ENCODE data around the gene ZNF552. TPM values are rescaled to one million over a fixed set of nuclear protein-coding genes. Genes with fewer than 3 reads are reported as not detected.
A peak's percentile ranks its signal among the peaks of the same experiment; 100 is the strongest.

ZNF552 gene
- total RNA-seq, 2 experiments from 2014 or later: 8.4 to 8.6 TPM

DNA sequence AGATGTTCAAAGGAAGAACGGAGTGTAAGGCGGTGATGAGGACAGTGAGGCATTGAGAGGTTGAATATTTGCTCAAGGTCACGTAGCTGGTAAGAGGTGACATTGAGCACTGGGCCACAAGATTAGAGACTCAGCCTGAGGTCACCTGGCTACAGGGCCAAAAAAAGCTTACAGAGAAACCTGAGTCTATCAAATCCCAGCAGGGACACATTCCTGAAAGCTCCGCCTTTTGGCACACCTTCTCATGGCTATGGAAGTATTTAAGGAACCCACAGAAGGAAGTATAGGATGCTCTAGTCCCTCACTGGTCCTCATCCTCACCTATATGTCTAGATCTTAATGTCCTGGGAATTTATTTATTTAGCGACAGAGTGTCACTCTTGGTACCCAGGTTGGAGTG, 27.8 kb downstream of the ZNF552 start:
- no peak overlapping the region for H3K4me3 Mint-ChIP-seq
- H3K36me3 Mint-ChIP-seq (ENCODE audit: low read depth): peaks cover 70% of the 10 kb centered on the region
- DNase-seq: no peak
- peaks cover 3% of the 10 kb centered on the region for H3K4me1 Mint-ChIP-seq
- ChIA-PET CTCF (no interaction called here), POLR2A (no interaction called here)
- H3K27me3 Mint-ChIP-seq: no peaks in the 10 kb centered on the region
- no peak overlapping the region for H3K27ac Mint-ChIP-seq
- H3K9me3 Mint-ChIP-seq: peaks cover 53% of the 10 kb centered on the region

GRCh38 chr19:57786286-57786685, 28.4 kb downstream of the ZNF552 start:
- POLR2A ChIA-PET: no interaction called here
- H3K9me3 Mint-ChIP-seq: peaks cover 56% of the 10 kb centered on the region
- peaks cover 71% of the 10 kb centered on the region for H3K36me3 Mint-ChIP-seq (ENCODE audit: low read depth)
- no peaks in the 10 kb centered on the region for H3K27me3 Mint-ChIP-seq
- DNase-seq: no peak
- CTCF ChIA-PET: no interaction called here
- no peak overlapping the region for H3K27ac Mint-ChIP-seq
- H3K4me3 Mint-ChIP-seq: no peak overlapping the region
- peaks cover 3% of the 10 kb centered on the region for H3K4me1 Mint-ChIP-seq

DNA sequence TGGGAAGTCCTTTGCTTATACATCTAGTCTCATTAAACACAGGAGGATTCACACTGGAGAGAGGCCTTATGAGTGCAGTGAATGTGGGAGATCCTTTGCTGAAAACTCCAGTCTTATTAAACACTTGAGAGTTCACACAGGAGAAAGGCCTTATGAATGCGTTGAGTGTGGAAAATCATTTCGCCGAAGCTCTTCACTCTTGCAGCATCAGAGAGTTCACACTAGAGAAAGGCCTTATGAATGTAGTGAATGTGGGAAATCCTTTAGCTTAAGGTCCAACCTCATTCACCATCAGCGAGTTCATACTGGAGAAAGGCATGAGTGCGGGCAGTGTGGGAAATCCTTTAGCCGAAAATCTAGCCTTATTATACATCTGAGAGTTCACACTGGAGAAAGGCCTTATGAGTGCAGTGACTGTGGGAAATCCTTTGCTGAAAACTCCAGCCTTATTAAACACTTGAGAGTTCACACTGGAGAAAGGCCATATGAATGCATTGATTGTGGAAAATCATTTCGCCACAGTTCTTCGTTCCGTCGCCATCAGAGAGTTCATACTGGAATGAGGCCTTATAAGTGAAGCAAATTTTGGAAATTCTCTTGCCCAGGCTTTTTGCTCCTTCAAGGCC, 35.4 kb downstream of the ZNF552 start:
- no peak overlapping the region for H3K27ac Mint-ChIP-seq
- DNase-seq: no peak
- ChIA-PET POLR2A (interaction anchor here (1.0 to 1.1 kb wide), 2 partner anchors 9 to 70 kb away, joined by 3 read pairs; partner anchors contain the start of gene ZNF587), CTCF (no interaction called here)
- peaks cover 81% of the 10 kb centered on the region for H3K36me3 Mint-ChIP-seq (ENCODE audit: low read depth)
- H3K4me1 Mint-ChIP-seq: peaks cover 5% of the 10 kb centered on the region
- no peak overlapping the region for H3K4me3 Mint-ChIP-seq
- H3K27me3 Mint-ChIP-seq: no peaks in the 10 kb centered on the region
- peaks cover 56% of the 10 kb centered on the region for H3K9me3 Mint-ChIP-seq

DNA sequence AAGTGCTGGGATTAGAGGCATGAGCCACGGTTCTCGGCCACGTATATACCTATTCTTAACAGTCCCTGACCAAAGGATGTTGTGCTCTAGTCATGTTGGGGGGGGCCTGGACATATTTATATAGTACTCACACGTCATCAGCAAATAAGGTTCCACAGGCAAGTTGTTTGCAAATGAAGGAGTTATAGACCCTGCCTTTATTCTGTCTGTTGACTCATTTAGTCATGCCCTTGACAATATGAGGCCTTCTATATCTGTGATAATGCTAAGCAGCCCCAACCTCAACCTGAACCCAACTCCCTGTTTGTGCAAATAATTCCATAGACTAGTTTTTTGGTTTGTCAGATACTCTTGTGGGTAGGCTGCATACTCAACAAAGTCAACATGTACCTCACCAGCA, 36.4 kb downstream of the ZNF552 start:
- Mint-ChIP-seq H3K4me3 (no peak overlapping the region), H3K9me3 (peaks cover 62% of the 10 kb centered on the region), H3K36me3 (ENCODE audit: low read depth) (peaks cover 85% of the 10 kb centered on the region), H3K27ac (no peak overlapping the region), H3K4me1 (peaks cover 10% of the 10 kb centered on the region), H3K27me3 (no peaks in the 10 kb centered on the region)
- no peak for DNase-seq
- ChIA-PET CTCF (no interaction called here), POLR2A (no interaction called here)

- no peak for DNase-seq
- POLR2A ChIA-PET: no interaction called here
- CTCF ChIA-PET: no interaction called here
- Mint-ChIP-seq H3K9me3 (peaks cover 68% of the 10 kb centered on the region), H3K36me3 (ENCODE audit: low read depth) (peaks cover 94% of the 10 kb centered on the region), H3K4me3 (no peak overlapping the region), H3K27ac (no peak overlapping the region), H3K4me1 (peaks cover 22% of the 10 kb centered on the region), H3K27me3 (no peaks in the 10 kb centered on the region)
These were observed 37.9 kb downstream of the ZNF552 start for GRCh38 chr19:57776764-57777296.

GRCh38 chr19:57773488-57773887, 41.2 kb downstream of the ZNF552 start:
- Mint-ChIP-seq H3K27ac (peak overlapping the region; percentile 40), H3K9me3 (peaks cover 53% of the 10 kb centered on the region), H3K4me1 (peaks cover 42% of the 10 kb centered on the region), H3K36me3 (ENCODE audit: low read depth) (peaks cover 87% of the 10 kb centered on the region), H3K27me3 (no peaks in the 10 kb centered on the region), H3K4me3 (no peak overlapping the region)
- DNase-seq: no peak
- CTCF ChIA-PET: no interaction called here
- POLR2A ChIA-PET: interaction anchor here (1.7 kb wide), 1 partner anchor 41 kb away, joined by 4 read pairs; the partner anchor contains the start of gene ZNF552

- H3K36me3 Mint-ChIP-seq (ENCODE audit: low read depth): peaks cover 78% of the 10 kb centered on the region
- peak overlapping the region; percentile 34 for H3K4me3 Mint-ChIP-seq
- no peaks in the 10 kb centered on the region for H3K27me3 Mint-ChIP-seq
- DNase-seq: no peak
- H3K9me3 Mint-ChIP-seq: peaks cover 49% of the 10 kb centered on the region
- H3K4me1 Mint-ChIP-seq: peaks cover 42% of the 10 kb centered on the region
- POLR2A ChIA-PET: no interaction called here
- CTCF ChIA-PET: no interaction called here
- no peak overlapping the region for H3K27ac Mint-ChIP-seq
These were observed 43.3 kb downstream of the ZNF552 start for GRCh38 chr19:57771417-57771816.

- CTCF ChIA-PET: interaction anchor here (0.7 kb wide), 1 partner anchor 22 kb away, joined by 3 read pairs; no protein-coding TSS in a partner anchor
- H3K4me1 Mint-ChIP-seq: peaks cover 37% of the 10 kb centered on the region
- H3K27me3 Mint-ChIP-seq: no peaks in the 10 kb centered on the region
- H3K4me3 Mint-ChIP-seq: peak within 1 kb of the TSS; percentile 95
- H3K27ac Mint-ChIP-seq: peak within 1 kb of the TSS; percentile 90
- peaks cover 63% of the 10 kb centered on the region for H3K36me3 Mint-ChIP-seq (ENCODE audit: low read depth)
- H3K9me3 Mint-ChIP-seq: peaks cover 42% of the 10 kb centered on the region
- DNase-seq: peak; percentile 90
- POLR2A ChIA-PET: interaction anchor here (0.7 to 1.8 kb wide), 13 partner anchors 10 to 414 kb away, joined by 3 to 10 read pairs (median 5); partner anchors contain the start of genes ZNF274, ZNF416, ZNF551 and ZNF552
These were observed 45.2 kb downstream of the ZNF552 start, which contains the start of gene ZNF586 for GRCh38 chr19:57769345-57770131. Gene ZNF586 (plus strand): TSS chr19:57769676. CDS start chr19:57769843, 167 bp downstream.

GRCh38 chr19:57759096-57759495, 55.6 kb downstream of the ZNF552 start:
- no peak overlapping the region for H3K4me3 Mint-ChIP-seq
- H3K27me3 Mint-ChIP-seq: no peaks in the 10 kb centered on the region
- POLR2A ChIA-PET: interaction anchor here (1.2 kb wide), 1 partner anchor 10 kb away, joined by 4 read pairs; the partner anchor contains the start of gene ZNF586
- no peak for DNase-seq
- CTCF ChIA-PET: no interaction called here
- H3K27ac Mint-ChIP-seq: no peak overlapping the region
- peaks cover 50% of the 10 kb centered on the region for H3K9me3 Mint-ChIP-seq
- H3K4me1 Mint-ChIP-seq: no peaks in the 10 kb centered on the region
- peaks cover 83% of the 10 kb centered on the region for H3K36me3 Mint-ChIP-seq (ENCODE audit: low read depth)

GRCh38 chr19:57757941-57758340, 56.8 kb downstream of the ZNF552 start:
- Mint-ChIP-seq H3K9me3 (peaks cover 58% of the 10 kb centered on the region), H3K36me3 (ENCODE audit: low read depth) (peaks cover 86% of the 10 kb centered on the region), H3K27me3 (no peaks in the 10 kb centered on the region), H3K27ac (no peak overlapping the region), H3K4me3 (no peak overlapping the region), H3K4me1 (no peaks in the 10 kb centered on the region)
- DNase-seq: no peak
- ChIA-PET POLR2A (no interaction called here), CTCF (no interaction called here)

Other genes starting within 250 kb of the ZNF552 start
- 1 to 10 TPM; 5.4 to 6.7 TPM for gene ZNF416, start 236.0 kb downstream of the ZNF552 start, total RNA-seq
- 1 to 10 TPM; 5.7 to 6.1 TPM for gene ZIK1, start 230.8 kb downstream of the ZNF552 start, total RNA-seq
- gene ZNF530, start 215.0 kb downstream of the ZNF552 start, total RNA-seq: 1 to 10 TPM; 7.4 to 8.3 TPM
- gene ZNF134, start 200.7 kb downstream of the ZNF552 start, total RNA-seq: 10 to 100 TPM; 14.7 to 16.7 TPM
- 10 to 100 TPM; 17.8 to 20.4 TPM for gene ZNF211, start 181.7 kb downstream of the ZNF552 start, total RNA-seq
- gene ZSCAN4, start 146.0 kb downstream of the ZNF552 start, total RNA-seq: not detected
- gene ZNF551, start 132.9 kb downstream of the ZNF552 start, total RNA-seq: 10 to 100 TPM in 1 of 2 experiments, 1 to 10 TPM in 1; 8.9 to 10.2 TPM
- gene ZNF154, start 105.7 kb downstream of the ZNF552 start, total RNA-seq: under 1 TPM; 0.38 to 0.70 TPM
- gene ZNF671, start 87.3 kb downstream of the ZNF552 start, total RNA-seq: 10 to 100 TPM; 13.2 to 13.5 TPM
- gene ZNF776, start 68.1 kb downstream of the ZNF552 start, total RNA-seq: 10 to 100 TPM; 14.9 to 15.1 TPM
- gene ZNF586, start 45.2 kb downstream of the ZNF552 start, total RNA-seq: 10 to 100 TPM; 20.1 to 21.8 TPM
- gene ZNF587B, start 15.4 kb upstream of the ZNF552 start, total RNA-seq: 10 to 100 TPM; 14.0 to 14.6 TPM
- 10 to 100 TPM; 34.9 to 36.2 TPM for gene ZNF587, start 34.9 kb upstream of the ZNF552 start, total RNA-seq
- gene ZNF814, start 74.1 kb upstream of the ZNF552 start, total RNA-seq: 1 to 10 TPM; 9.3 to 9.6 TPM
- 10 to 100 TPM; 16.7 to 20.1 TPM for gene ZNF417, start 101.7 kb upstream of the ZNF552 start, total RNA-seq
- 1 to 10 TPM; 3.0 to 3.7 TPM for gene ZNF418, start 120.5 kb upstream of the ZNF552 start, total RNA-seq
- gene ZNF256, start 132.8 kb upstream of the ZNF552 start, total RNA-seq: 1 to 10 TPM; 5.8 to 6.1 TPM
- gene C19orf18, start 159.6 kb upstream of the ZNF552 start, total RNA-seq: under 1 TPM in 1 of 2 experiments, not detected in 1; 0.40 TPM
- gene ZNF606, start 187.9 kb upstream of the ZNF552 start, total RNA-seq: 1 to 10 TPM; 9.6 to 9.7 TPM
- not detected for gene ZSCAN1, start 219.1 kb upstream of the ZNF552 start, total RNA-seq
- gene ZNF135, start 244.4 kb upstream of the ZNF552 start, total RNA-seq: not detected